Measurements from ENCODE around the gene FAM81A.

Gene FAM81A

DNA sequence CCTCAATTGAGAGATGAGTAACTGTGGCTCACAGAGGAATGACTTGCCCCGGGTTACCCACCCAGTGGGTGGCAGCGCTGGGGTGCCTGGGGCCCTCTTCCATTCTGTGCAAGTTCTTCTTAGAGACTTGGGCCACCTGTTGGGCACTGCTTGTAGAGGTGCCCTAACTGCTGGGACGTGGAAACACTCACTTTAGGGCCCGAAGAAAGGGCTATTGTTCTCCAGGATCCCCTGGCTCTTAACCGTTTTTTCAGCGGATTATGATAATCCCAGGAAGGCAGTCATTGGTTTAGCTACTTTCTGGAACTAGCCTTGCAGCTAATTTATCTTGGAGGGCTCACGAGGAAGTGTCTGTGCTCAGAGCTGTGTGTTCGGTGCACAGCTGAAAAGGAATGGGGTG, 107.6 kb downstream of the FAM81A start:
- DNase-seq (ENCODE audit: insufficient read length, low spot score) (no peak), FAIRE-seq (no peak)
- TF ChIP-seq SPI1 (IDR thresholded peaks at IDR 0.05; ENCODE audit: low read depth, low read length) = no peak
- TF ChIP-seq POU2F2 (IDR thresholded peaks at IDR 0.05; ENCODE audit: low read depth, low read length) = no peak
- no peak for TF ChIP-seq PAX5 (IDR thresholded peaks at IDR 0.05; ENCODE audit: insufficient read depth, low read length, severe bottlenecking)
- no peak for TF ChIP-seq TAF1 (IDR thresholded peaks at IDR 0.05; ENCODE audit: low read depth, low read length)

DNA sequence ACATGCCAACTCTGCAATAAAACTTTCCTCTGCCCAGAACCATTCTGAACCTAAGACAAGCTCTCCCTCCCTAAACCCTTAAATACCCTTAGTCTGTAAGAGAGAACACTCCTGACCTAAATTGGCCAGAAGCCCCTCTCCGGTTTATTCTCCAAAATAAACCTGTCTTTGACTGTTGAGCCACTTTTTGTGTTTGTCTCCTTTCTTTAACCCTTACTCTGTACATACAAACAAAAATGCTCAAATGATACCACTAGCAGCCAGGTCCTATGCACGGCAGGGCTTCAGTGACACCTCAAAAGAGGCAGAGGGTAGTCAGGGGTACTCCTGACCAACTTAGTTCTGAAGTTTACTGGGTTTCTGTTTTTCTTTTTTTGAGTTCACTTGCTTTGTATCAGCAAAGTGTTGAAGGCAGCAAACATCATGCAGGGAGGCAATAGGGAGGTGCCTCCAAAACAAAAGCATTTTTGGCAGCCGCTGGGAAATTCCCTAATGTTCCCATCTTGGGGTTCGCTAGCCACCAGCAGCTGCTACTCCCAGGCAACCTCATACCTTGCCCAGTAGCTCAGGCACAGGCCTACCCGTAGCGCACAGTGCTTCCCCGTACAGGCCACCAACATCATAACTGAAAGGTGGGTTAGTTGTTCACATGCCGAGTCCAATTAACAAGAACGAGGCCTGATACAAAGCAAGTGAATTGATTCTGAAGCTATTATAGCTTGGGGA, 110.7 kb downstream of the FAM81A start:
- FAIRE-seq (no peak), DNase-seq (ENCODE audit: insufficient read length, low spot score) (no peak)
- no peak for TF ChIP-seq TAF1 (IDR thresholded peaks at IDR 0.05; ENCODE audit: low read depth, low read length)
- TF ChIP-seq PAX5 (IDR thresholded peaks at IDR 0.05; ENCODE audit: insufficient read depth, low read length, severe bottlenecking) = no peak
- no peak for TF ChIP-seq POLR2A (IDR thresholded peaks at IDR 0.05; ENCODE audit: low read depth, low read length)
- TF ChIP-seq POLR2AphosphoS5 (IDR thresholded peaks at IDR 0.05; ENCODE audit: low read depth, low read length) = no peak
- no peak for TF ChIP-seq POU2F2 (IDR thresholded peaks at IDR 0.05; ENCODE audit: low read depth, low read length)
- TF ChIP-seq SPI1 (IDR thresholded peaks at IDR 0.05; ENCODE audit: low read depth, low read length) = no peak

DNA sequence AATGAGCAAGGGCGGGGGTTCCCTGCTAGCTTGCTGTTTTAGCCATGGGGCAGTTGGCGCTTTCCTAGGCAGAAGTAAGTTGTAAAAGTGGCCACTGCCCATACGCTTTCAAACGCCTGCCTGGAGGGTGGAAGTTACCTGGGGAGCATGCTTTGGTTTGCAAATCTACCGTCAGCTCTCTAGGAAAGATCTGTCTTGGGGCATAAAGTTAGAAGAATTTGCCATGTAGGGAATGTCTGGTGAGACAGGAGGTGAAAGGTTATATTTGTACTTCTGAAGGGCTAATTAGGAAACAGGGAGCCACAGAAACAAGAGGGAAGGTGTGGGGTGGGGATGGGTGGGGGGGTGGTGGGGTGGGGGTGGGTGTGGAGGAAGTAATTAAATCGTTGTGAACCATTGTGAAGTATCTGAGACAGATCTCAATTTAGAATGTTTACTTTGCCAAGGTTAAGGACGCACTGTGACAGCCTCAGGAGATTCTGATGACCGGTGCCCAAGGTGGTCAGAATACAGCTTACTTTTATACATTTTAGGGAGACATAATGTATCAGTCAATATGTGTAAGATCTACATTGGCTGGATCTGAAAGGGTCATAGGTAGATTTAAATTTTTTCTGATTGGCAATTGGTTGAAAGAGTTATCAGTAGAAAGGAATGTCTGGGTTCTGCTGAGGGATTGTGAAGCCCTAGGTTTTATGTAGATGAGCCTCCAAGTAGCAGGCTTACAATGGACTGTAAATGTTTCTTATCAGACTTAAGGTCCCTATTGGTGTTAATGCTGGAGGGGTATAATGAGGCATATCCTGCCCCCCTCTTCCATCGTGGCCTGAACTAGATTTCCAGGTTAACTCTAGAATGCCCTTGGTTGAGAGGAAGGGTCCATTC, 111.6 kb downstream of the FAM81A start:
- no peak for DNase-seq (ENCODE audit: insufficient read length, low spot score)
- TF ChIP-seq TAF1 (IDR thresholded peaks at IDR 0.05; ENCODE audit: low read depth, low read length) = no peak
- TF ChIP-seq SPI1 (IDR thresholded peaks at IDR 0.05; ENCODE audit: low read depth, low read length) = no peak
- TF ChIP-seq POLR2AphosphoS5 (IDR thresholded peaks at IDR 0.05; ENCODE audit: low read depth, low read length) = no peak
- no peak for TF ChIP-seq PAX5 (IDR thresholded peaks at IDR 0.05; ENCODE audit: insufficient read depth, low read length, severe bottlenecking)
- no peak for TF ChIP-seq POLR2A (IDR thresholded peaks at IDR 0.05; ENCODE audit: low read depth, low read length)
- TF ChIP-seq POU2F2 (IDR thresholded peaks at IDR 0.05; ENCODE audit: low read depth, low read length) = no peak
- no peak for FAIRE-seq

DNA sequence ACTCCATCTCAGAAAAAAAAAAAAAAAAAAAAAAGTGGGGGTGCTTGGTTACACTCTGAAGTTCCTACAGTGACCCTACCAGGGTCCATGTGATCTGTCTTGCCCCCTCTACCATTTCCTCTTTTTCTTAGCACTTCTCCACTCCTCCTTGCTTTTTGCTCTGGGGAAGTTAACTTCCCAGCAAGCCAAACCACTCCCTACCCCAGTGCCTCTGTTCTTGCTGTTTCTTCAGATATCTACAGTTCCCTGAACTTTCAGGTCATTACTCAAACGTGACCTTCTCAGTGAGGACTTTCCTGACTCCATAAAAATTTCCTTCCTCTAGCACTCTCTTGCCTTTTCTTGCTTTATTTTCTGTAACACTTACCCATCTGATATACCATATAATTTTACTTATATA, 112.5 kb downstream of the FAM81A start:
- no peak for FAIRE-seq
- DNase-seq (ENCODE audit: insufficient read length, low spot score) = no peak
- no peak for TF ChIP-seq POU2F2 (IDR thresholded peaks at IDR 0.05; ENCODE audit: low read depth, low read length)
- TF ChIP-seq PAX5 (IDR thresholded peaks at IDR 0.05; ENCODE audit: insufficient read depth, low read length, severe bottlenecking) = no peak
- no peak for TF ChIP-seq TAF1 (IDR thresholded peaks at IDR 0.05; ENCODE audit: low read depth, low read length)
- no peak for TF ChIP-seq SPI1 (IDR thresholded peaks at IDR 0.05; ENCODE audit: low read depth, low read length)
- no peak for TF ChIP-seq POLR2A (IDR thresholded peaks at IDR 0.05; ENCODE audit: low read depth, low read length)
- no peak for TF ChIP-seq POLR2AphosphoS5 (IDR thresholded peaks at IDR 0.05; ENCODE audit: low read depth, low read length)

DNA sequence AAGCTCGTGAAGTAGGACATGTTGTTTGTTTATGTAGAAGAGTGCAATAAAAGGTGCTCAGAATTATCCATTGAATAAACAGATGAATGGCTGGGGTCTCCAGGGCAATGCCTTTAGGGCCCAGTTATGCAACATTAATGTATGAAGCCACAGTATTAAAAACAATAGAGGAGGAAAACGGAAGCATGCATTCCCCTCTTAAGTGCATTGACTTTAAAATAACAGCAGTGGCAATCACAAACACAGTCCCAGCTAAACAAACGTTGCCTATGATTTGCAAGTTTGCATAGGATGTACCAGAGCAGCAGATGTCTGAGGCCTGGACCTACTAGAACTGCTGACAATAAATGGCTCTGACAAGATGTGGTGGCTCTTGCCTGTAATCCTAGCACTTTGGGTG, 113.0 kb downstream of the FAM81A start:
- DNase-seq (ENCODE audit: insufficient read length, low spot score) = no peak
- TF ChIP-seq POLR2A (IDR thresholded peaks at IDR 0.05; ENCODE audit: low read depth, low read length) (no peak), SPI1 (IDR thresholded peaks at IDR 0.05; ENCODE audit: low read depth, low read length) (no peak), TAF1 (IDR thresholded peaks at IDR 0.05; ENCODE audit: low read depth, low read length) (no peak)
- no peak for FAIRE-seq

DNA sequence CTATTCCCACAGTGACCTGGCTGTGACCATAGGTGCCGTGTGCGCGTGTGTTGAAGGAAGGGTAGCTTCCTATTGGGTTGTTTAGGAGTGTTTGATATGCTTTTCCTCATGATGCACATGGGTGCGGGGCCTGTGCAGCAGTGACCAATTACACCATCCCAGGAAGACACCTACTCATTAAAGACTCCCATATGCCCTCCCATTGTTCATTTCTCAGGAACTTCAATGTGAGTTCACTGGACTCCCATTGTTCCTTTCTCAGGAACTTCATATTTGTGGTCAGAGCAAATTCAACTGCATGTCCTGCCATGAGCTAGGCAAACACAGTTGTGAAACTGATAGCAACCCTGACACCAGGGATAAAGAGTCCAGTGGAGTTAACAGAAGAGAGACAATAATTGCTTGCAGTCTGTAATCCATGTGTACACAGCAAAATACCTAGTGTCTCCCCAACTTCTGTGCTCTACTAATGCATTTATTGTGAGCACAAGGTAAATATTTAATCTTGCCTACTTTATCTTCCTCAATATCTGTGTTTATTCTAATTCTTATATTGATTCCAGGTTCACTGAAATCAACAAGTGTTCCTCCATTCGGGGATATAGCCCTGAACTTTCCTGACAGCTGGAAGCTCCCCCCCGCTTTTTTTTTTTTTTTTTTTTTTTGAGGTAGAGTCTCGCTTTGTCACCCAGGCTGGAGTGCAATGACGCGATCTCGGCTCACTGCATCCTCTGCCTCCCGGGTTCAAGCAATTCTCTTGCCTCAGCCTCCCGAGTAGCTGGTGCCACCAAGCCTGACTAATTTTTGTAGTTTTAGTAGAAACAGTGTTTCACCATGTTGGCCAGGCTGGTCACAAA, 116.1 kb downstream of the FAM81A start:
- FAIRE-seq (no peak), DNase-seq (ENCODE audit: insufficient read length, low spot score) (no peak)

DNA sequence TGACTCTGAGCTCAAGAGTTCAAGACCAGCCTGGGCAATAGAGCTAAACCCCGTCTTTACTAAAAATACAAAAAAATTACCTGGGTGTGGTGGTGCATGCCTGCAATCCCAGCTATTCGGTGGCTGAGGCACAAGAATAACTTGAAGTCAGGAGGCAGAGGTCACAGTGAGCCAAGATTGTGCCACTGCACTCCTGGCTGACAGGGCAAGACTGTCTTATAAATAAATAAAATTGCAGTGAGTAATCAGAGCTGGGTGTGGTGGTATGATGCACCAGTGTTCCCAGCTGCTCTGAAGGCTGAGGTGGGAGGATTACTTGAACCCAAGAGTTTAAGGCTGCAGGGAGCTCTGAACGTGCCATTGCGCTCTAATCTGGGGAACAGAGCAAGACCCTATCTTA, 117.7 kb downstream of the FAM81A start:
- no peak for FAIRE-seq
- no peak for DNase-seq (ENCODE audit: insufficient read length, low spot score)
- TF ChIP-seq POU2F2 (IDR thresholded peaks at IDR 0.05; ENCODE audit: low read depth, low read length) (no peak), PAX5 (IDR thresholded peaks at IDR 0.05; ENCODE audit: insufficient read depth, low read length, severe bottlenecking) (no peak), POLR2A (IDR thresholded peaks at IDR 0.05; ENCODE audit: low read depth, low read length) (no peak), SPI1 (IDR thresholded peaks at IDR 0.05; ENCODE audit: low read depth, low read length) (no peak), POLR2AphosphoS5 (IDR thresholded peaks at IDR 0.05; ENCODE audit: low read depth, low read length) (no peak), TAF1 (IDR thresholded peaks at IDR 0.05; ENCODE audit: low read depth, low read length) (no peak)

More for the DNA sequence above, 116.1 kb downstream of the FAM81A start:
- TF ChIP-seq TAF1 (IDR thresholded peaks at IDR 0.05; ENCODE audit: low read depth, low read length) (no peak), SPI1 (IDR thresholded peaks at IDR 0.05; ENCODE audit: low read depth, low read length) (no peak), POLR2AphosphoS5 (IDR thresholded peaks at IDR 0.05; ENCODE audit: low read depth, low read length) (no peak), POU2F2 (IDR thresholded peaks at IDR 0.05; ENCODE audit: low read depth, low read length) (no peak), PAX5 (IDR thresholded peaks at IDR 0.05; ENCODE audit: insufficient read depth, low read length, severe bottlenecking) (no peak), POLR2A (IDR thresholded peaks at IDR 0.05; ENCODE audit: low read depth, low read length) (no peak)

DNA sequence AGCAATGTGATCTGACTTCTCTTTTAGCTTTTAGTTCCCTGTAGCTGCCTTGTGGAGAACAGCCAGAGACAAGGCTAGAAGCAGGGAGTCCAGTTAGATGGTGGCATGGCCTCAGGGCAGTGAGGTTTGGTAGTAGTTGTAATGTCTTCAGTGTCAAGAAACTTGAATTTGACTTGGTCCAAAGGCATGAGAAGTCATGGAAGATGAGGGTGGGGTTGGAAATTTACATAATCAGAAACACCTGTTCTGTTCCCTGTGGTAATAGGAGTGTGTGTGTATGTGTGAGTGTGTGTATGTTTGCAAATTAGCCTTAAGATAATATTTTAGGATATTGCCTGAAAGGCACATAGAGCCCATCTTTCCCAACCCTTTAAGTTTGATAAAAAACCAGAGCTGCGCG, 118.4 kb downstream of the FAM81A start:
- FAIRE-seq (no peak), DNase-seq (ENCODE audit: insufficient read length, low spot score) (no peak)
- no peak for TF ChIP-seq TAF1 (IDR thresholded peaks at IDR 0.05; ENCODE audit: low read depth, low read length)
- TF ChIP-seq SPI1 (IDR thresholded peaks at IDR 0.05; ENCODE audit: low read depth, low read length) = no peak
- no peak for TF ChIP-seq PAX5 (IDR thresholded peaks at IDR 0.05; ENCODE audit: insufficient read depth, low read length, severe bottlenecking)
- no peak for TF ChIP-seq POLR2AphosphoS5 (IDR thresholded peaks at IDR 0.05; ENCODE audit: low read depth, low read length)
- no peak for TF ChIP-seq POU2F2 (IDR thresholded peaks at IDR 0.05; ENCODE audit: low read depth, low read length)
- TF ChIP-seq POLR2A (IDR thresholded peaks at IDR 0.05; ENCODE audit: low read depth, low read length) = no peak

DNA sequence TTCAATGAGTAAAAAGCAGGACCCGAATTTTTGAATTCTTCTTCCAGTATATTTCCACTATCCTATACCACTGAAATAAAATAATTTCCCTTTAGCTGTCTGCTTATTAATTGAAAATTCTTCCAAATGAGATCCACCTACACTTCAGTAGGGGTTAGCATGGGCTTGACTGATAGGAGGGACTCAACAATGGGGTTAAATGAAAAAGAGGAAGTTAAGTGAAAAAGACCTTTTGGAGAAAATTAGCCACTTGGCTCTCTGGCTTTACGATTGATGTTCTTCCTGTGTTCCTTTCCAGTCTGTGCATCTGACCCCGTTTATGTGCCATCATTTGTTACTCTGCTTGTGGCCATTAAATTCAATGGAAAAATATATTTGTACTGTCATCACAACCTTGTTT, 119.6 kb downstream of the FAM81A start:
- no peak for FAIRE-seq
- TF ChIP-seq PAX5 (IDR thresholded peaks at IDR 0.05; ENCODE audit: insufficient read depth, low read length, severe bottlenecking) (no peak), POLR2AphosphoS5 (IDR thresholded peaks at IDR 0.05; ENCODE audit: low read depth, low read length) (no peak), POU2F2 (IDR thresholded peaks at IDR 0.05; ENCODE audit: low read depth, low read length) (no peak), POLR2A (IDR thresholded peaks at IDR 0.05; ENCODE audit: low read depth, low read length) (no peak), TAF1 (IDR thresholded peaks at IDR 0.05; ENCODE audit: low read depth, low read length) (no peak), SPI1 (IDR thresholded peaks at IDR 0.05; ENCODE audit: low read depth, low read length) (no peak)
- DNase-seq (ENCODE audit: insufficient read length, low spot score) = no peak

Measured in GM12891 (cell line).